ENCODE data around the gene SPTLC1.
A peak's percentile ranks its signal among the peaks of the same experiment; 100 is the strongest.
"Not testable (repeated sequence)": the region's sequence is repeated elsewhere in the genome, so short reads cannot be mapped to it uniquely, and the experiment has no call there.

Gene SPTLC1

GRCh38 chr9:92115071-92115858 lies at the start of gene SPTLC1:
TSS of gene SPTLC1 (minus strand) at chr9:92115413. CDS start at chr9:92115370, 43 bp downstream.
- DNase-seq (ENCODE audit: low read depth in 2 of 2) = peak; percentile 89 to 91

- DNase-seq (ENCODE audit: low read depth in 2 of 2) = no peak
These were observed 49.8 kb upstream of the SPTLC1 start for GRCh38 chr9:92164975-92165374.

- no peak for DNase-seq (ENCODE audit: low read depth in 2 of 2)
These were observed 49.3 kb upstream of the SPTLC1 start for GRCh38 chr9:92164490-92164889.

- no peak for DNase-seq (ENCODE audit: low read depth in 2 of 2)
These were observed 48.1 kb upstream of the SPTLC1 start for GRCh38 chr9:92163276-92163675.

GRCh38 chr9:92160786-92161185 lies 45.6 kb upstream of the SPTLC1 start:
- DNase-seq (ENCODE audit: low read depth in 2 of 2) = no peak

GRCh38 chr9:92159058-92159457 lies 43.8 kb upstream of the SPTLC1 start:
- DNase-seq (ENCODE audit: low read depth in 2 of 2) = no peak

GRCh38 chr9:92158097-92158601 lies 42.9 kb upstream of the SPTLC1 start:
- no peak for DNase-seq (ENCODE audit: low read depth in 2 of 2)

GRCh38 chr9:92155736-92156135 lies 40.5 kb upstream of the SPTLC1 start:
- DNase-seq (ENCODE audit: low read depth in 2 of 2) = not testable (repeated sequence)

GRCh38 chr9:92155221-92155620 lies 40.0 kb upstream of the SPTLC1 start:
- DNase-seq (ENCODE audit: low read depth in 2 of 2) = no peak

- DNase-seq (ENCODE audit: low read depth in 2 of 2) = not testable (repeated sequence)
These were observed 38.5 kb upstream of the SPTLC1 start for GRCh38 chr9:92153466-92154415.

- DNase-seq (ENCODE audit: low read depth in 2 of 2) = no peak
These were observed 36.6 kb upstream of the SPTLC1 start for GRCh38 chr9:92151691-92152393.

- not testable (repeated sequence) for DNase-seq (ENCODE audit: low read depth in 2 of 2)
These were observed 35.6 kb upstream of the SPTLC1 start for GRCh38 chr9:92150501-92151470.

- no peak for DNase-seq (ENCODE audit: low read depth in 2 of 2)
These were observed 32.6 kb upstream of the SPTLC1 start for GRCh38 chr9:92147852-92148180.

GRCh38 chr9:92147030-92147851 lies 32.0 kb upstream of the SPTLC1 start:
- DNase-seq (ENCODE audit: low read depth in 2 of 2) = no peak

GRCh38 chr9:92146610-92147009 lies 31.4 kb upstream of the SPTLC1 start:
- DNase-seq (ENCODE audit: low read depth in 2 of 2) = no peak

GRCh38 chr9:92145784-92146183 lies 30.6 kb upstream of the SPTLC1 start:
- not testable (repeated sequence) for DNase-seq (ENCODE audit: low read depth in 2 of 2)

- DNase-seq (ENCODE audit: low read depth in 2 of 2) = no peak
These were observed 27.1 kb upstream of the SPTLC1 start for GRCh38 chr9:92142329-92142728.

- no peak for DNase-seq (ENCODE audit: low read depth in 2 of 2)
These were observed 26.2 kb upstream of the SPTLC1 start for GRCh38 chr9:92141144-92142129.

GRCh38 chr9:92140754-92141143 lies 25.5 kb upstream of the SPTLC1 start:
- DNase-seq (ENCODE audit: low read depth in 2 of 2) = no peak
